ENCODE results near the gene ZFP57. TPM values are rescaled to one million over a fixed set of nuclear protein-coding genes. Genes with fewer than 3 reads are reported as not detected.
A peak's percentile ranks its signal among the peaks of the same experiment; 100 is the strongest.

Gene ZFP57
- total RNA-seq, 2 donors from 2014 or later: not detected

- Histone ChIP-seq H3K27ac (no peak overlapping the region), H3K9me3 (no peaks in the 10 kb centered on the region), H3K9ac (ENCODE audit: low read depth in 2 of 2, low read length in 2 of 2) (no peak overlapping the region), H3K4me3 (no peak overlapping the region), H3K36me3 (no peaks in the 10 kb centered on the region), H3K27me3 (no peaks in the 10 kb centered on the region), H3K4me1 (no peaks in the 10 kb centered on the region)
- no peak for DNase-seq
- TF ChIP-seq CTCF (IDR thresholded peaks at IDR 0.05): no peak
- intact Hi-C loops (cut with DNase I): no loop called here
These were observed 859 bp upstream of the ZFP57 start for GRCh38 chr6:29681811-29682210.

GRCh38 chr6:29680416-29680815, 536 bp downstream of the ZFP57 start:
- no peak for TF ChIP-seq CTCF (IDR thresholded peaks at IDR 0.05)
- Histone ChIP-seq H3K4me3 (no peak overlapping the region), H3K4me1 (no peaks in the 10 kb centered on the region), H3K36me3 (no peaks in the 10 kb centered on the region), H3K27me3 (no peaks in the 10 kb centered on the region), H3K9ac (ENCODE audit: low read depth in 2 of 2, low read length in 2 of 2) (peak overlapping the region in 1 of 2 donors; percentile 56), H3K9me3 (no peaks in the 10 kb centered on the region), H3K27ac (no peak overlapping the region)
- intact Hi-C loops (cut with DNase I): no loop called here
- no peak for DNase-seq

GRCh38 chr6:29679962-29680361, 990 bp downstream of the ZFP57 start:
- no peak for TF ChIP-seq CTCF (IDR thresholded peaks at IDR 0.05)
- H3K4me1 ChIP-seq: no peaks in the 10 kb centered on the region
- no peak for DNase-seq
- no peak overlapping the region for H3K27ac ChIP-seq
- H3K9ac ChIP-seq (ENCODE audit: low read depth in 2 of 2, low read length in 2 of 2): no peak overlapping the region
- intact Hi-C loops (cut with DNase I): no loop called here
- H3K9me3 ChIP-seq: no peaks in the 10 kb centered on the region
- H3K27me3 ChIP-seq: no peaks in the 10 kb centered on the region
- H3K4me3 ChIP-seq: no peak overlapping the region
- H3K36me3 ChIP-seq: no peaks in the 10 kb centered on the region

GRCh38 chr6:29678114-29678513, 2.8 kb downstream of the ZFP57 start:
- intact Hi-C loops (cut with DNase I): no loop called here

GRCh38 chr6:29676981-29677601, 3.9 kb downstream of the ZFP57 start:
- no peak for DNase-seq
- Histone ChIP-seq H3K27me3 (no peaks in the 10 kb centered on the region), H3K36me3 (no peaks in the 10 kb centered on the region), H3K9ac (ENCODE audit: low read depth in 2 of 2, low read length in 2 of 2) (no peak overlapping the region), H3K4me1 (no peaks in the 10 kb centered on the region), H3K4me3 (no peak overlapping the region), H3K27ac (no peak overlapping the region), H3K9me3 (no peaks in the 10 kb centered on the region)
- intact Hi-C loops (cut with DNase I): no loop called here
- no peak for TF ChIP-seq CTCF (IDR thresholded peaks at IDR 0.05)

More at GRCh38 chr6:29678114-29678513, 2.8 kb downstream of the ZFP57 start:
- Histone ChIP-seq H3K9me3 (no peaks in the 10 kb centered on the region), H3K27ac (no peak overlapping the region), H3K9ac (ENCODE audit: low read depth in 2 of 2, low read length in 2 of 2) (no peak overlapping the region), H3K4me3 (no peak overlapping the region), H3K4me1 (no peaks in the 10 kb centered on the region), H3K36me3 (no peaks in the 10 kb centered on the region), H3K27me3 (no peaks in the 10 kb centered on the region)
- no peak for DNase-seq
- no peak for TF ChIP-seq CTCF (IDR thresholded peaks at IDR 0.05)
